Neural progenitor cell (in vitro differentiated cells): Measurements from ENCODE around the gene TNP1. TPM values are rescaled to one million over a fixed set of nuclear protein-coding genes. Genes with fewer than 3 reads are reported as not detected.

Source experiments
- DNase-seq: peaks from one replicate; pipeline ENCODE4 v3.0.0-alpha.2; 2016; ENCODE audit warnings: low spot score
- H2AFZ ChIP-seq: fragments of 200-600 bp; sonication (generic); replicated peaks from 2 replicates; pipeline ENCODE4 v1.6.1; 2016; ENCODE audit warnings: antibody characterized with exemption
- H3F3A ChIP-seq: fragments of 200-600 bp; sonication (generic); 2 replicates; pipeline ENCODE4 v1.6.1; 2016; ENCODE audit warnings: antibody characterized with exemption, low read depth
- H3K27ac ChIP-seq: fragments of 200-600 bp; sonication (generic); 2 replicates; pipeline ENCODE4 v1.5.1; 2016; ENCODE audit warnings: mild to moderate bottlenecking
- H3K27me3 ChIP-seq: fragments of 200-600 bp; sonication (generic); 2 replicates; pipeline ENCODE4 v1.6.1; 2016; ENCODE audit warnings: mild to moderate bottlenecking, moderate library complexity
- H3K36me3 ChIP-seq: fragments of 200-600 bp; sonication (generic); 2 replicates; pipeline ENCODE4 v1.5.1; 2016
- H3K4me1 ChIP-seq: fragments of 200-600 bp; sonication (generic); 2 replicates; pipeline ENCODE4 v1.6.1; 2016; ENCODE audit warnings: mixed run types
- H3K4me2 ChIP-seq: fragments of 200-600 bp; sonication (generic); 2 replicates; pipeline ENCODE4 v1.6.1; 2016
- H3K4me3 ChIP-seq: fragments of 200-600 bp; sonication (generic); 2 replicates; pipeline ENCODE4 v1.5.1; 2016
- H3K79me2 ChIP-seq: fragments of 200-600 bp; sonication (generic); 2 replicates; pipeline ENCODE4 v1.6.1; 2016; ENCODE audit warnings: low read depth
- H3K9ac ChIP-seq: fragments of 200-600 bp; sonication (generic); 2 replicates; pipeline ENCODE4 v1.6.1; 2016
- H3K9me3 ChIP-seq: fragments of 200-600 bp; sonication (generic); 2 replicates; pipeline ENCODE4 v1.5.1; 2016; ENCODE audit warnings: low read depth
- H4K20me1 ChIP-seq: fragments of 200-600 bp; sonication (generic); 2 replicates; pipeline ENCODE4 v1.6.1; 2016; ENCODE audit warnings: low read depth
- H3K27ac Mint-ChIP-seq: 3 replicates; pipeline ENCODE4 v1.8.0; 2021; ENCODE audit warnings: mixed read lengths
- H3K27me3 Mint-ChIP-seq: 2 replicates; pipeline ENCODE4 v1.8.0; 2022; ENCODE audit warnings: low read depth, mild to moderate bottlenecking, inconsistent platforms, moderate library complexity, mixed read lengths; ENCODE audit not compliant: insufficient read depth
- H3K36me3 Mint-ChIP-seq: 3 replicates; pipeline ENCODE4 v1.8.0; 2021; ENCODE audit warnings: mixed read lengths
- H3K4me1 Mint-ChIP-seq: 3 replicates; pipeline ENCODE4 v1.8.0; 2021; ENCODE audit warnings: mixed read lengths
- H3K4me3 Mint-ChIP-seq: 3 replicates; pipeline ENCODE4 v1.8.0; 2021; ENCODE audit warnings: mild to moderate bottlenecking, moderate library complexity, mixed read lengths
- H3K9me3 Mint-ChIP-seq: 3 replicates; pipeline ENCODE4 v1.8.0; 2020; ENCODE audit warnings: mixed read lengths
- CTCF ChIP-seq: fragments of 200-600 bp; sonication (generic); IDR thresholded peaks from 2 replicates; pipeline ENCODE4 v1.5.1; 2017; ENCODE audit warnings: antibody characterized with exemption, mild to moderate bottlenecking
- EZH2 ChIP-seq: fragments of 200-600 bp; sonication (generic); IDR thresholded peaks from 2 replicates; pipeline ENCODE4 v1.6.1; 2017; ENCODE audit warnings: antibody characterized with exemption, mild to moderate bottlenecking, moderate library complexity
- EZH2phosphoT487 ChIP-seq: fragments of 200-600 bp; sonication (generic); IDR thresholded peaks from 2 replicates; pipeline ENCODE4 v1.6.1; 2017; ENCODE audit warnings: antibody characterized with exemption
- total RNA-seq: library from RNA; depleted of rRNA; stranded (reverse); fragments of >200 nt; gene quantifications from 2 replicates; pipeline ENCODE4 v1.2.3, GENCODE V29; 2015; ENCODE audit warnings: low replicate concordance

The TNP1 gene
- total RNA-seq, 1 donor from 2014 or later = not detected

- H3K27ac Mint-ChIP-seq = no peak overlapping the region
- H3K79me2 ChIP-seq = no peaks in the 10 kb centered on the region
- H3K4me3 ChIP-seq = no peak overlapping the region
- H3K27me3 Mint-ChIP-seq = peaks cover 15% of the 10 kb centered on the region
- no peak overlapping the region for H2AFZ ChIP-seq
- H3K4me3 Mint-ChIP-seq = no peak overlapping the region
- H3K36me3 ChIP-seq = no peaks in the 10 kb centered on the region
- no peak overlapping the region for H3K9ac ChIP-seq
- H3K36me3 Mint-ChIP-seq = peaks cover 2% of the 10 kb centered on the region
- peaks cover 13% of the 10 kb centered on the region for H3K4me1 Mint-ChIP-seq
- peaks cover 14% of the 10 kb centered on the region for H3K9me3 Mint-ChIP-seq
- no peak for TF ChIP-seq CTCF
- TF ChIP-seq EZH2 = no peak
- no peak for TF ChIP-seq EZH2phosphoT487
- no peaks in the 10 kb centered on the region for H3K27me3 ChIP-seq
- H3K4me1 ChIP-seq = no peaks in the 10 kb centered on the region
- no peaks in the 10 kb centered on the region for H4K20me1 ChIP-seq
- no peaks in the 10 kb centered on the region for H3F3A ChIP-seq
- no peak overlapping the region for H3K27ac ChIP-seq
- no peak overlapping the region for H3K4me2 ChIP-seq
- no peak for DNase-seq
- no peaks in the 10 kb centered on the region for H3K9me3 ChIP-seq
These were observed 25.3 kb upstream of the TNP1 start for GRCh38 chr2:216885117-216885553.

GRCh38 chr2:216884347-216884746, 24.5 kb upstream of the TNP1 start:
- H3K36me3 ChIP-seq = no peaks in the 10 kb centered on the region
- no peak overlapping the region for H3K27ac ChIP-seq
- TF ChIP-seq EZH2phosphoT487 = no peak
- TF ChIP-seq EZH2 = no peak
- no peak for TF ChIP-seq CTCF
- no peaks in the 10 kb centered on the region for H3K4me1 ChIP-seq
- no peaks in the 10 kb centered on the region for H3K9me3 ChIP-seq
- no peak for DNase-seq
- no peaks in the 10 kb centered on the region for H4K20me1 ChIP-seq
- no peak overlapping the region for H3K27ac Mint-ChIP-seq
- H3K4me3 Mint-ChIP-seq = no peak overlapping the region
- peaks cover 16% of the 10 kb centered on the region for H3K9me3 Mint-ChIP-seq
- no peak overlapping the region for H3K9ac ChIP-seq
- H3F3A ChIP-seq = no peaks in the 10 kb centered on the region
- H3K4me3 ChIP-seq = no peak overlapping the region
- peaks cover 13% of the 10 kb centered on the region for H3K4me1 Mint-ChIP-seq
- H3K4me2 ChIP-seq = no peak overlapping the region
- H3K36me3 Mint-ChIP-seq = peaks cover 2% of the 10 kb centered on the region
- H3K27me3 ChIP-seq = no peaks in the 10 kb centered on the region
- H3K27me3 Mint-ChIP-seq = peaks cover 11% of the 10 kb centered on the region
- H3K79me2 ChIP-seq = no peaks in the 10 kb centered on the region
- no peak overlapping the region for H2AFZ ChIP-seq

- Histone ChIP-seq H3K9me3 (no peaks in the 10 kb centered on the region), H3K4me2 (no peak overlapping the region)
- H3K9me3 Mint-ChIP-seq = peaks cover 16% of the 10 kb centered on the region
These were observed 23.0 kb upstream of the TNP1 start for GRCh38 chr2:216882876-216883275.

More at GRCh38 chr2:216882876-216883275, 23.0 kb upstream of the TNP1 start:
- H4K20me1 ChIP-seq = no peaks in the 10 kb centered on the region
- no peaks in the 10 kb centered on the region for H3F3A ChIP-seq
- no peaks in the 10 kb centered on the region for H3K27me3 ChIP-seq
- peaks cover 1% of the 10 kb centered on the region for H3K4me1 Mint-ChIP-seq
- H3K36me3 ChIP-seq = no peaks in the 10 kb centered on the region
- no peak for DNase-seq
- H3K27me3 Mint-ChIP-seq = peaks cover 15% of the 10 kb centered on the region
- H3K4me3 Mint-ChIP-seq = no peak overlapping the region
- no peak overlapping the region for H3K27ac ChIP-seq
- H3K4me1 ChIP-seq = no peaks in the 10 kb centered on the region
- H3K27ac Mint-ChIP-seq = no peak overlapping the region
- H2AFZ ChIP-seq = no peak overlapping the region
- H3K9ac ChIP-seq = no peak overlapping the region
- H3K36me3 Mint-ChIP-seq = peaks cover 2% of the 10 kb centered on the region
- H3K4me3 ChIP-seq = no peak overlapping the region
- H3K79me2 ChIP-seq = no peaks in the 10 kb centered on the region
- TF ChIP-seq EZH2 (no peak), EZH2phosphoT487 (no peak), CTCF (no peak)
